Measurements from ENCODE around the gene INTS7.

GRCh38 chr1:211925016-211925415, 110.3 kb downstream of the INTS7 start:
- TF ChIP-seq CTCF (IDR thresholded peaks at IDR 0.05) (no peak), EP300 (IDR thresholded peaks at IDR 0.05) (no peak), POLR2AphosphoS5 (IDR thresholded peaks at IDR 0.05) (no peak)

Data from suprapubic skin (tissue), 4 donors.